UCSD-AML1 (cell line): ENCODE data around the gene ARHGEF33.

Experiments
- DNase-seq: peaks from one replicate; lab custom pipeline; 2025; ENCODE audit not compliant: unreplicated experiment; lab: John Stamatoyannopoulos, UW

The ARHGEF33 gene

GRCh38 chr2:38959466-38959865 lies 69.8 kb downstream of the ARHGEF33 start:
- no peak for DNase-seq

- DNase-seq = no peak
These were observed 70.4 kb downstream of the ARHGEF33 start for GRCh38 chr2:38959938-38960608.

- no peak for DNase-seq
These were observed 71.1 kb downstream of the ARHGEF33 start for GRCh38 chr2:38960609-38961320.

DNA sequence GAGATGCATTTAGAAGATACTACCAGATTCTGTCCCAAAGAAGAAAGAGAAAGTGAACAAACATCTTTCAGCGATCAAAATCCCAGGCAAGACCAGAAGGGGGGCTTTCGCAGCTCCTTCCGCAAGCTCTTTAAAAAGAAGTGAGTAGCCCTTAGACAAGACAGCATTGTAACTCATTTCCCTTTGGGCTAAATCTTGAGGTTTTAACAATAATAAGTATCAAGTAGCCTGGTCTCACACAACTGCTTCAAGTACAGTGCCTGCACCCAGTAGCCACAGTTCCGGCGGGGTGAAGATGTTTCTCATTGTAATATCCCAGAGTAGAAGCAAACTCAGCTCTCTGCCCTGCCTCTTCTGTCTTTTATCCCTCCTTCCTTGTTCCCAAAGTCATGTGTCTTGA lies 76.3 kb downstream of the ARHGEF33 start:
- DNase-seq = no peak

DNA sequence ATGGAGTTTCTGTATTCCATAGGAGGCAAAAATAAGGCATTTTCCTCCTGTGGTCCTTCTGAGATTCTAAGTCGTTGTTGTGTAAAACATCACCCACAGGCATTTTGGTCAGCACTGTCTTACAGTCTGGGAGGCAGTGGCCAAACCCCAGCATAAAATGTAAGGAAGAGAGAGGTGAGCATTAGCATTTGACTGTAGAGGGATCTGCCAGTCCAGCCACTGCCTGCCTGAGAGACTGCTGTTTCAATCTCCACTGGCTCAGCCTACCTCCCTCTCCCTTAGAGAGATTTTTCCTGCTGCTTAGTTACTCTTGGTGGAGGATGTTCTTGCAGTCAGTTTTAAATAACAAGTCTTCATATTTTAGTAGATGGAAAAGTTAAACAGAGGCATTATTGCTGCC lies 77.0 kb downstream of the ARHGEF33 start:
- no peak for DNase-seq

DNA sequence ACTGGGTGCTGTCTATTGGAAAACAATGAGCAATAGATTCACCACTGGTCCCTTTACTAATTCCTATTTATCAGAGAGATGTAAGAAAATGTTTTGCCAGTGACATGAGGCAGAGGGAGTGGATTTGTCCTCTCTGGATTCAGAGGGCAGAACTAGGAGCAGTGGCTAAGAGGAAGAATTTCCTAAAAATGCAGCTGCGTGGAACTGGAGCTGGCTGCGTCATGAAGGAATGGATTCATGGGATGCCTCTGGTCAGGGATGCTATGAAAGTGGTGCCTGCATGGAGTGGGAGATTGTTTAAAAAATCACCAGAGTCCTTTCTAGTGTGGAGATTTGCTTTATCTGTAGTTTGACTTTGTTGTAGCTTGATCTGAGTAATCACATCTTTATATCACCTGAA lies 78.3 kb downstream of the ARHGEF33 start:
- DNase-seq = no peak

DNA sequence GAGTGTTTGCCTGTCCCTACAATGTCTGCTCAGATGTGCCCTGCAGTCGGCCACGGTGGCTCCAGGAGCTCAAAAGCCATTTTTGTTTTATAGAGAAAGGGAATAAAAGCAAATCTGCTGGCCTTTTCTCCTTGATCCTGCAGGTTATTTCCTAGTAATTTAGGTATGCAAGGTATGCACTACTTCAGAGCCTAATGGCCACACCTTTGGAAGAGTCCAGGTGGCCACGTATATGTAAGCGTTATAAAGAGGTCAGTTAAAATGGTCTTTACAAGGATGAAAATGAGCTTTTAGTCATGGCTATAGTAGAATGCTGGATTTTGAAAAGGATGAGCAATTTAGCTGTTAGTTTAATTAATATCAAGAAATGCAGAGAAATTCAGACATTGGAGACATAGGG lies 81.7 kb downstream of the ARHGEF33 start:
- DNase-seq = no peak

- no peak for DNase-seq
These were observed 83.6 kb downstream of the ARHGEF33 start for GRCh38 chr2:38973266-38973665.

GRCh38 chr2:38975042-38975441 lies 85.4 kb downstream of the ARHGEF33 start:
- no peak for DNase-seq

- DNase-seq = no peak
These were observed 87.4 kb downstream of the ARHGEF33 start for GRCh38 chr2:38977047-38977446.

GRCh38 chr2:38978296-38978903 lies 88.7 kb downstream of the ARHGEF33 start:
- no peak for DNase-seq

DNA sequence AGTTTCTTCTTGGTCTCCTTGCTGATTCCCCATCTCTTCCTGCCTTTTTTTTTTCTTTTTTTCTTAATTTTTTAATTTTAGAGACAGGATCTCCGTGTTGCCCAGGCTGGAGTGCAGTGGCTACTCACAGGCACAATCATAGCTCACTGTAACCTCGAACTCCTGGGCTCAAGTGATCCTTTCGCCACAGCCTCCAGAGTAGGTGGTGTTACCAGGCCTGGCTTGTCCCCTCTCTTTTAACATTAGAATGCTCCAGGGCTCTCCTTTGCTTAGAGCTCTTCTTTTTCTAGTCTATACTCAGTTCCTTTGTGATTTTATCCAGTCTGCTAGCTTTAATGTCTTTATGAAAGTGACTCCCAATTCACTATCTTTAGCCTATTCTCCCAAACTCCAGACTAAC lies 89.2 kb downstream of the ARHGEF33 start:
- no peak for DNase-seq

- DNase-seq = no peak
These were observed 91.5 kb downstream of the ARHGEF33 start for GRCh38 chr2:38981003-38981669.

DNA sequence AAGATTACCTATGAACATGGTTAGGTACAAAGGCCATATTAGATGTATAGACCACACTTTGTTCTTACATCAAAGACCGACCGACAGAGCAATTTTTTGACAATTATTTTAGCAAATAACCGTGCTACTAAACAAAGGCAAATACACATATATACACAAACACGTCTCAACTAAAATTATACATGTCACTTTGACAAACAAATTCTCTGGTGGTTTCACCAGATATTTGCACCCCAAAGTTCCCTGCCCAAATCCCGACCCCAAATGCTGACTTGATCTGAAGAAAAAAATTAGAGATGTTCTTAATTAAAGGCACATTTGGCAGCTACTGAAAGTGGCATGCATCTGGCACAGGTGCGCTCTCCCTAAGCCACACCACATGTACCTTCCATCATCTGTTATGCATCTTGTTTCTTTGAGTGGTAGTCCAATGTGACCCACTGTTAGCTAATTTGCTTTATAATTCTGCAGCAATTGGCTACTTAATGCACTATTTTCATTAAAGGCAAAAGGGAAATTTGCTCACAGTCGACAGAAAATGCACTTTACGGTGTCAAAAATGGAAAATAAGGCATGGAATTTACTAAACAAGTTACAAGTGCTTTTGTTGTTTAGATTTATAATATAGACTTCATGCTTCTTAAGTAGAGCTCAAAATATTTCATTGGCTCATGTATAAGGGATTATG lies 92.1 kb downstream of the ARHGEF33 start:
- DNase-seq = no peak

GRCh38 chr2:38982498-38982897 lies 92.8 kb downstream of the ARHGEF33 start:
- no peak for DNase-seq

GRCh38 chr2:38988716-38989115 lies 99.0 kb downstream of the ARHGEF33 start:
- no peak for DNase-seq

GRCh38 chr2:38991899-38992298 lies 102.2 kb downstream of the ARHGEF33 start:
- no peak for DNase-seq

- DNase-seq = no peak
These were observed 108.1 kb downstream of the ARHGEF33 start for GRCh38 chr2:38997781-38998180.

DNA sequence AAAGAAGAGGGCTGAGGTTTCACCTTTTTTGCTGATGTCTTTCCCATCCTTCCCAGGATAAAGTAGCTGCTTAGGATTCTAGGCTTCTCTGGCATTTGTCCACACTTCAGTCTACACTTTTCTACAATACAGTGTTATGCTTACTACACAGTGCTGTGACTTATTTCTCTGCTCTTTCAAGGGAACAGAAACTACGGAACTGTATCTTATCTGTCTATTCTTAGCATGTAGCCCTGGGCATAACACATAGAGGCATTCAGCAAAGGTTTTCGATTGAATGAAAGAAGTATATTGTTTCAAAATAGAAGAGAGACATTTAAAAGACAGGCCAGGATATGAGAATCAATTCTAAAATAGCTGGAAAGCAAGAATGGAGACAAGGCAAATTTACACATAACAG lies 110.9 kb downstream of the ARHGEF33 start:
- DNase-seq = no peak

- DNase-seq = no peak
These were observed 118.3 kb downstream of the ARHGEF33 start for GRCh38 chr2:39007875-39008504.

GRCh38 chr2:39008665-39009064 lies 119.0 kb downstream of the ARHGEF33 start:
- no peak for DNase-seq
